Coronary artery (tissue), 2 donors: ENCODE data around the gene ASS1.

Experiments
- DNase-seq: peaks from one replicate; pipeline ENCODE4 v3.0.0-alpha.2; 2017; ENCODE audit warnings: low spot score
- H3K27ac ChIP-seq, 2 donors: fragments of 200-600 bp; sonication (generic); one replicate each; pipeline ENCODE4 v1.5.1; 2016 to 2019
- H3K4me3 ChIP-seq: fragments of 200-600 bp; sonication (generic); 2 replicates; pipeline ENCODE4 v1.5.1; 2016; ENCODE audit warnings: mild to moderate bottlenecking, moderate library complexity
- CTCF ChIP-seq: fragments of 200-600 bp; sonication (generic); IDR thresholded peaks from one replicate; pipeline ENCODE4 v1.5.1; 2019; ENCODE audit warnings: antibody characterized with exemption

ASS1 gene

GRCh38 chr9:130425741-130426466, 18.9 kb upstream of the ASS1 start:
- no peak for DNase-seq
- H3K27ac ChIP-seq = no peak overlapping the region
- H3K4me3 ChIP-seq = no peak overlapping the region
- TF ChIP-seq CTCF = no peak

GRCh38 chr9:130426467-130426773, 18.3 kb upstream of the ASS1 start:
- no peak for DNase-seq
- no peak overlapping the region for H3K27ac ChIP-seq
- H3K4me3 ChIP-seq = no peak overlapping the region
- no peak for TF ChIP-seq CTCF

- no peak overlapping the region for H3K4me3 ChIP-seq
- H3K27ac ChIP-seq = no peak overlapping the region
- DNase-seq = no peak
- no peak for TF ChIP-seq CTCF
Observed at GRCh38 chr9:130426883-130427282, 17.9 kb upstream of the ASS1 start.

- Histone ChIP-seq H3K27ac (no peak overlapping the region), H3K4me3 (no peak overlapping the region)
- DNase-seq = no peak
- no peak for TF ChIP-seq CTCF
Observed at GRCh38 chr9:130427326-130427725, 17.4 kb upstream of the ASS1 start.

GRCh38 chr9:130428086-130428665, 16.6 kb upstream of the ASS1 start:
- TF ChIP-seq CTCF = no peak
- Histone ChIP-seq H3K27ac (no peak overlapping the region), H3K4me3 (no peak overlapping the region)
- no peak for DNase-seq

GRCh38 chr9:130429381-130429780, 15.4 kb upstream of the ASS1 start:
- no peak for DNase-seq
- Histone ChIP-seq H3K4me3 (no peak overlapping the region), H3K27ac (no peak overlapping the region)
- no peak for TF ChIP-seq CTCF

- no peak for TF ChIP-seq CTCF
- no peak for DNase-seq
- H3K4me3 ChIP-seq = no peak overlapping the region
- no peak overlapping the region for H3K27ac ChIP-seq
Observed at GRCh38 chr9:130429831-130430230, 14.9 kb upstream of the ASS1 start.
